ENCODE data around the gene PLXDC2. TPM values are rescaled to one million over a fixed set of nuclear protein-coding genes. Genes with fewer than 3 reads are reported as not detected.
"Not testable (repeated sequence)": the region's sequence is repeated elsewhere in the genome, so short reads cannot be mapped to it uniquely, and the experiment has no call there.

PLXDC2 gene
- total RNA-seq, 1 donor from 2014 or later = 73.1 TPM

GRCh38 chr10:20185116-20185515 is 368.9 kb downstream of the PLXDC2 start:
- no peaks in the 10 kb centered on the region for H3K36me3 Mint-ChIP-seq (ENCODE audit: low read depth, unreplicated experiment)
- peaks cover 9% of the 10 kb centered on the region for H3K4me1 Mint-ChIP-seq (ENCODE audit: unreplicated experiment)
- H3K27me3 Mint-ChIP-seq (ENCODE audit: unreplicated experiment) = no peaks in the 10 kb centered on the region
- TF ChIP-seq, protein P1, sequence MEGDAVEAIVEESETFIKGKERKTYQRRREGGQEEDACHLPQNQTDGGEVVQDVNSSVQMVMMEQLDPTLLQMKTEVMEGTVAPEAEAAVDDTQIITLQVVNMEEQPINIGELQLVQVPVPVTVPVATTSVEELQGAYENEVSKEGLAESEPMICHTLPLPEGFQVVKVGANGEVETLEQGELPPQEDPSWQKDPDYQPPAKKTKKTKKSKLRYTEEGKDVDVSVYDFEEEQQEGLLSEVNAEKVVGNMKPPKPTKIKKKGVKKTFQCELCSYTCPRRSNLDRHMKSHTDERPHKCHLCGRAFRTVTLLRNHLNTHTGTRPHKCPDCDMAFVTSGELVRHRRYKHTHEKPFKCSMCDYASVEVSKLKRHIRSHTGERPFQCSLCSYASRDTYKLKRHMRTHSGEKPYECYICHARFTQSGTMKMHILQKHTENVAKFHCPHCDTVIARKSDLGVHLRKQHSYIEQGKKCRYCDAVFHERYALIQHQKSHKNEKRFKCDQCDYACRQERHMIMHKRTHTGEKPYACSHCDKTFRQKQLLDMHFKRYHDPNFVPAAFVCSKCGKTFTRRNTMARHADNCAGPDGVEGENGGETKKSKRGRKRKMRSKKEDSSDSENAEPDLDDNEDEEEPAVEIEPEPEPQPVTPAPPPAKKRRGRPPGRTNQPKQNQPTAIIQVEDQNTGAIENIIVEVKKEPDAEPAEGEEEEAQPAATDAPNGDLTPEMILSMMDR (IDR thresholded peaks at IDR 0.05; ENCODE audit: unreplicated experiment) = no peak
- DNase-seq (ENCODE audit: low spot score) = no peak
- no peak overlapping the region for H3K27ac Mint-ChIP-seq (ENCODE audit: unreplicated experiment)
- no peak overlapping the region for H3K4me3 Mint-ChIP-seq (ENCODE audit: unreplicated experiment)
- no peaks in the 10 kb centered on the region for H3K9me3 Mint-ChIP-seq (ENCODE audit: unreplicated experiment)

- not testable (repeated sequence) for H3K27me3 Mint-ChIP-seq (ENCODE audit: unreplicated experiment); H3K9me3 Mint-ChIP-seq (ENCODE audit: unreplicated experiment); H3K4me3 Mint-ChIP-seq (ENCODE audit: unreplicated experiment); H3K36me3 Mint-ChIP-seq (ENCODE audit: low read depth, unreplicated experiment)
- peaks cover 19% of the 10 kb centered on the region for H3K4me1 Mint-ChIP-seq (ENCODE audit: unreplicated experiment)
- H3K27ac Mint-ChIP-seq (ENCODE audit: unreplicated experiment) = peak overlapping the region; percentile 62
- peak; percentile 26 for DNase-seq (ENCODE audit: low spot score)
Measured at GRCh38 chr10:20191392-20191791, 375.2 kb downstream of the PLXDC2 start.

GRCh38 chr10:20195076-20195475 is 378.8 kb downstream of the PLXDC2 start:
- peaks cover 2% of the 10 kb centered on the region for H3K27me3 Mint-ChIP-seq (ENCODE audit: unreplicated experiment)
- no peak for DNase-seq (ENCODE audit: low spot score)
- peaks cover 16% of the 10 kb centered on the region for H3K4me1 Mint-ChIP-seq (ENCODE audit: unreplicated experiment)
- no peaks in the 10 kb centered on the region for H3K9me3 Mint-ChIP-seq (ENCODE audit: unreplicated experiment)
- H3K36me3 Mint-ChIP-seq (ENCODE audit: low read depth, unreplicated experiment) = no peaks in the 10 kb centered on the region
- TF ChIP-seq, protein P1 (IDR thresholded peaks at IDR 0.05; ENCODE audit: unreplicated experiment) = no peak
- H3K4me3 Mint-ChIP-seq (ENCODE audit: unreplicated experiment) = no peak overlapping the region
- H3K27ac Mint-ChIP-seq (ENCODE audit: unreplicated experiment) = no peak overlapping the region

DNA sequence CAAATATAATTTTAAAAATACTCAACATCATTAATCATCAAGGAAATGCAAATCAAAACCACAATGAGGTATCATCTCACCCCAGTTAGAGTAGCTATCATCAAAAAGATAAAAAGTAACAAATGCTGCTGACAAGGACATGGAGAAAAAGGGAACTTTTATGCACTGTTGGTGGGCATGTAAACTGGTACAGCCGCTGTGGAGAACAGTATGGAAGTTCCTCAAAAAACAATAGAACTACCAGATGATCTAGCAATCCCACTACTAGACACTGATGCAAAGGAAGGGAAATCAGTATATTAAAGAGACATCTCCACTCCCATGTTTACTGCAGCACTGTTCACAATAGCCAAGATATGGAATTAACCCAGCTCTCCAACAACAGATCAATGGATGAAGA is 384.5 kb downstream of the PLXDC2 start:
- H3K4me1 Mint-ChIP-seq (ENCODE audit: unreplicated experiment) = peaks cover 4% of the 10 kb centered on the region
- no peak for DNase-seq (ENCODE audit: low spot score)
- no peak overlapping the region for H3K27ac Mint-ChIP-seq (ENCODE audit: unreplicated experiment)
- H3K4me3 Mint-ChIP-seq (ENCODE audit: unreplicated experiment) = no peak overlapping the region
- peaks cover 2% of the 10 kb centered on the region for H3K27me3 Mint-ChIP-seq (ENCODE audit: unreplicated experiment)
- TF ChIP-seq, protein P1 (IDR thresholded peaks at IDR 0.05; ENCODE audit: unreplicated experiment) = no peak
- no peaks in the 10 kb centered on the region for H3K9me3 Mint-ChIP-seq (ENCODE audit: unreplicated experiment)
- H3K36me3 Mint-ChIP-seq (ENCODE audit: low read depth, unreplicated experiment) = no peaks in the 10 kb centered on the region

- no peak for DNase-seq (ENCODE audit: low spot score)
- Mint-ChIP-seq H3K27me3 (ENCODE audit: unreplicated experiment) (peaks cover 2% of the 10 kb centered on the region), H3K9me3 (ENCODE audit: unreplicated experiment) (no peaks in the 10 kb centered on the region), H3K27ac (ENCODE audit: unreplicated experiment) (no peak overlapping the region), H3K36me3 (ENCODE audit: low read depth, unreplicated experiment) (no peaks in the 10 kb centered on the region), H3K4me3 (ENCODE audit: unreplicated experiment) (no peak overlapping the region), H3K4me1 (ENCODE audit: unreplicated experiment) (peaks cover 4% of the 10 kb centered on the region)
- TF ChIP-seq, protein P1 (IDR thresholded peaks at IDR 0.05; ENCODE audit: unreplicated experiment) = no peak
Measured at GRCh38 chr10:20202337-20202736, 386.1 kb downstream of the PLXDC2 start.

- DNase-seq (ENCODE audit: low spot score) = no peak
- Mint-ChIP-seq H3K4me3 (ENCODE audit: unreplicated experiment) (no peak overlapping the region), H3K27me3 (ENCODE audit: unreplicated experiment) (no peaks in the 10 kb centered on the region), H3K4me1 (ENCODE audit: unreplicated experiment) (no peaks in the 10 kb centered on the region), H3K27ac (ENCODE audit: unreplicated experiment) (no peak overlapping the region), H3K36me3 (ENCODE audit: low read depth, unreplicated experiment) (peaks cover 15% of the 10 kb centered on the region), H3K9me3 (ENCODE audit: unreplicated experiment) (no peaks in the 10 kb centered on the region)
- TF ChIP-seq, protein P1 (IDR thresholded peaks at IDR 0.05; ENCODE audit: unreplicated experiment) = no peak
Measured at GRCh38 chr10:20207653-20208052, 391.4 kb downstream of the PLXDC2 start.

DNA sequence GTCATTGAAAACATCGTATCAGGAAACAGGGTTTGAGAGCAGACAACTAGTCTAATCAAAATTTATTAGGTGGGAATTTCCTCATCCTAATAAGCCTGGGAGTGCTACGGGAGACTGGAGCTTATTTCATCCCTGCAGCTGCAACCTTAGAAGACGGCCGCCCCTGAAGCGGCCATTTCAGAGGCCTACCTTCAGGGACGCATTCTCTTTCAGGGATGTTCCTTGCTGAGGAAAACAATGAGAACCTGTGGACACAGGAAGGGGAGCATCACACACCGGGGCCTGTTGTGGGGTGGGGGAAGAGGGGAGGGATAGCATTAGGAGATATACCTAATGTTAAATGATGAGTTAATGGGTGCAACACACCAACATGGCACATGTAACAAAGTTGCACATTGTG is 392.9 kb downstream of the PLXDC2 start:
- H3K36me3 Mint-ChIP-seq (ENCODE audit: low read depth, unreplicated experiment) = peaks cover 15% of the 10 kb centered on the region
- not testable (repeated sequence) for H3K27me3 Mint-ChIP-seq (ENCODE audit: unreplicated experiment); H3K9me3 Mint-ChIP-seq (ENCODE audit: unreplicated experiment); H3K4me1 Mint-ChIP-seq (ENCODE audit: unreplicated experiment); H3K4me3 Mint-ChIP-seq (ENCODE audit: unreplicated experiment); DNase-seq (ENCODE audit: low spot score); H3K27ac Mint-ChIP-seq (ENCODE audit: unreplicated experiment)

Measured in endothelial cell (in vitro differentiated cells).